Activated CD4-positive, alpha-beta T cell treated with anti-CD3 and anti-CD28 coated beads, Interleukin-2, amount 50 U/mL, for 16 hours (primary cell): ENCODE measurements around the gene SREK1IP1.
"Not testable (repeated sequence)": the region's sequence is repeated elsewhere in the genome, so short reads cannot be mapped to it uniquely, and the experiment has no call there.

Experiments used
- DNase-seq: peaks from one replicate; pipeline ENCODE4 v3.0.0-alpha.2; 2020

The SREK1IP1 gene

GRCh38 chr5:64763948-64764503 lies 4.5 kb downstream of the SREK1IP1 start:
- no peak for DNase-seq

DNA sequence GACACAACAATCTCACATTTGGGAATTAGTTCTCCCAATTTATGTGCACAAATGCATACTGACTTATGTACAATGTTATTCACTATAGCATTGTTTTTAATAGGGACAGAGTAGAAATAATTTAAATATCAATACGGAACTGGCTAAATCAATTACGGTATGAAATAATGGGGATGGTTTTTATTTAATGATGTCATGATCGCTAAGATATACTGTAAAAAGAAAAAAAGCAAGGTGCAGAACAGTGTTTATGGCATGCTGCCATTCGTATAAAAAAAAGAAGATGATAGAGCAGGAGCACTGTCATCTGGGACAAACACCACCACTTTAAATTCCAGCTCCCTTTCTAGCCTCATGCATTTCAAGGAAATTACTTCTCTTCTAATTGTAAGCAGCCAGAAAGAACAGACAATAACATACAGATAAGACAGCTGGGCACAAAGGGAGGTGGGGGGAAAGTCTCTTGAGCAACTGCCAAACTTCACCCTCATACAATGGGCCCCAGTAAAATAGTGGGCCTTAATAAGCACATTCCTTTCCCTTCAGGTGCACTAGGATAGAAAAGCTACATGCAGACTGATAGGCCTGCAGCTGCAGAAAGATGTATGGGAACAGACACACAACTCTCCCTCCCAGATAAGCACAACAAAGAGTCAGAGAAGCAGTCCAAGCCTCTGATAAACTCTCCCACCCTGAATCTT lies 8.4 kb downstream of the SREK1IP1 start:
- DNase-seq, result no peak

GRCh38 chr5:64758901-64759300 lies 9.6 kb downstream of the SREK1IP1 start:
- no peak for DNase-seq

GRCh38 chr5:64754066-64754465 lies 14.4 kb downstream of the SREK1IP1 start:
- DNase-seq, result no peak

DNA sequence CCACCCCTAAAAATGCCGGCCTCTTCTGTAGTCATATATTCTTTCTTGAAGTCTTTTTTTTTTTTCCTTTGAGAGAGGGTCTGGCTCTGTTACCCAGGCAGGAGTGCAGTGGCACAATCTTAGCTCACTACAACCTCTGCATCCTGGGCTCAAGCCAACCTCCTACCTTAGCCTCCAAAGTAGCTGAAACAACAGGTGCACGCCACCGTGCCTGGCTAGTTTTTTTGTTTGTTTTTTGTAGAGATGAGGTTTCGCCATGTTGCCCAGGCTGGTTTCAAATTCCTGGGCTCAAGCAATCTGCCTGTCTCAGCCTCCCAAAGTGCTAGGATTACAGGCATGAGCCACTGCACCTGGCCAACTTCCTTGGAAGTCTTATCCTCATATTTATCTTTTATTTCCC lies 19.1 kb downstream of the SREK1IP1 start:
- DNase-seq, result no peak

DNA sequence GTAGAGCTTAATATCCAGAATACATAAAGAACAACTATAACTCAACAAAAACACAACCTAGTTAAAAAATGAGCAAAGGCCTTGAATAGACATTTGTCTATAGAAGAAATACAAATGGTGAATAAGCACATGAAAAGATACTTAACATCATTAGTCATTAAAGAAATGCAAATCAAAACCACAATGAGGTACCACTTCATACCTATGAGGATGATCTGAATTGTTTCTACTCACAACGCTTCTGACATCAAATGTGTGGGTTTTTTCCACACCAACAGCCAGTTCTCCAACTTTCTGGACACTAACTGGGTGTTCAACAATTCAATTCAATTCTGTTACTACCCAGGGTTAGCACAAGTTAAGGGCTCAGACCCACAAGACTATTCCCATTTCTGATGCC lies 22.0 kb downstream of the SREK1IP1 start:
- no peak for DNase-seq

DNA sequence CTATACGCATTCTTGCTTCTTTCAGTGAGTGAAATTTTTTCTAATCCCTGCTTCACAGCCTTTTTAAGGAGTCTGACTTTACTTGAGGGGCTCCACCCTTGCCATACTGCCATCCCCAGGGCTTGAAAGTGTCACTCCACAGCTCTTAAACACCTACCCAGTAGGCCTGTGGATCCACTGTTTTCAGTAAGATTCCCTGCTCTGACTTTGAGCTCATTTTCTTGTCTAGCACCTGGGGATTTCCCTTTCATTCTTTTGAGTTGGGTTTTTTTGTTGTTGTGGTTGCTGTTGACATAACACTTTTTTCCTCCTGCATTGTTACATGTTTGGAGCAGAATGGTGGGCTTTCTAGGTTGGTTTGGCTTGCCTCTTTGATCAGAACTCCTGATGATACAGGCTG lies 23.6 kb downstream of the SREK1IP1 start:
- DNase-seq, result no peak

DNA sequence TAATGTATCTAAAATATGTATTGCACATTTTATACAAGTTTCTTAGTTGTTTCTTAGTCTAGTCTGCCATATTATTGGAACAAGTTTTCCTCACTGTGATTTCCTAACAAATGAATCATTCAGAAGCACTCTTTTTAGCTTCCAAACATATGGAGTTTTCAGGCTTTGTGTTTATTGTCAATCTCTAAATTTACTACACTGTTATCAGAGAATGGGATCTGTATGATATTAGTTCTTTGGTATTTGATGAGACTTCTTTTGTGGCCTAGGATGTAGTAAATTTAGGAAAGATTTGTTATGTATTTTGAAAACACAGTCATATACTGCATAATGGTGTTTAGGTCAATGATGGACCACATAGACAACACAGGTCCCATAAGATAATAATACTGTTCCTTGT lies 25.7 kb downstream of the SREK1IP1 start:
- DNase-seq, result no peak

DNA sequence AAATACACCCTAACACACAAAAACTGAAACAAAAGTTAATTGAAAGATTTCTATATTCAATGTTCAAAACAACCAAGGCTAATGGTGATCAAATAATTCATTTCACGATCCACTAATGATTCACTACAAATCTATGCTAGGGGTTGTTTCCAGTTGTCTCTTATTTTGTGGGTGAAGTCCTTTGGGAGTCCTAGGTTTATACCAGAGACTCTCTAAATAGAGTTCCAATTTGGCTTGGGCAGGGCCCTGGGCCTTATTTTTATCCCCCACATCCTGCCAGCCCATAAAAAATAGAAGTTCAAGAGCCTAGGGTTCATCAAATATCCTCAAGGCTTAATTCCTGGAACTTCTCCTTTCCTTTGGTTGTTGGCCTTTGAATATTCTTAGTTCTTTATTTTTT lies 26.1 kb downstream of the SREK1IP1 start:
- DNase-seq, result no peak

DNA sequence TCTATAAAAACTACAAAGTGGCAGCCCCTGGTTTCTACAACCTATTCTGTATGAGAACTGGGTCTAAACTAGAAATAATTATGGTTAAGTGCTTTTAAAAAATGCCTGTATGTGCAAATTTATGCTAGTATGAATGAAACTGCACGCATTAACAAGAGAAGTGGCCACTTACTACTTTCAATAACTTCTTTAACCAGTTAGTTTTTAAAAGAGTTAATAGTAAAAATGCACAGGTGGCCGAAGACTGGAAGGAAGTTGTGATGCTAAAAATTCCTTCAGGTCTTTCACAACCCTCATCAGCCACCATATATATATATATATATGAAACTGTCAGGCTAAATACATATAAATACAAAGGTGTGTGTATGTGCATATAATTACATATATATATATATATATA lies 41.3 kb downstream of the SREK1IP1 start:
- no peak for DNase-seq

- no peak for DNase-seq
Measured at GRCh38 chr5:64722588-64722987, 45.9 kb downstream of the SREK1IP1 start.

GRCh38 chr5:64714495-64714894 lies 54.0 kb downstream of the SREK1IP1 start:
- not testable (repeated sequence) for DNase-seq

DNA sequence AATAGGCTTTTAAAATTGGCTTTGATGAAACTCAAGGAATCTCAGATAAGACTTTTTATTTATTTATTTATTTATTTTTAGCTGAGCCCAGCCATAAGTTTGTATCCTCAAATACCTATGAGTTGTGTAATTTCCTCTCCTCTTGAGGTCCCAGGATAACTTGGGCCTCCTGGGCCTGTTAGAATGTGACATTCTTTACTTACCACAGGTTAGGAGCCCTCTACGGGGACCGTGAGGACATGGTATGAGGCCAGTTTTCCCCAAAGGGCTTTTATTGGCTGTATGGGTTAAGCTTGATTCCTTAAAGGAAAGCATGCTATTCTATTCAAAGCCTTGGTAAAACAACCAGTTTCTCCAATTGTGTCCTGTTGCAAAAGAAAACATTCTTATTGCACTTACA lies 61.3 kb downstream of the SREK1IP1 start:
- no peak for DNase-seq

DNA sequence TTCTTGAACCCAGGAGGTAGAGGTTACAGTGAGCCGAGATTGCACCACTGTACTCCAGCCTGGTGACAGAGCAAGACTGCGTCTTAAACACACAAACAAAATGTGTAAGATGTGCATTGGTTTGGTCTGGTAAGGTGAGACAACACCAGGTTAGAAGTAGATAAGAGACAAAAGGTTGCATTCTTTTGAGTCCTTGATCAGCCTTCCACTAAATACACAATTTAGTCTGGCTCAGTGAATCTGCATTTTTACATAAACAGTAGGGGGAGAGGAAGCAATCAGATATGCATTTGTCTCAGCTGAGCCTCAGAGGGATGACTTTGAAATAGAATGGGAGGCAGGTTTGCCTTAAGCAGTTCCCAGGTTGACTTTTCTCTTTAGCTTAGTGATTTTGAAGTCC lies 62.4 kb downstream of the SREK1IP1 start:
- not testable (repeated sequence) for DNase-seq

- no peak for DNase-seq
Measured at GRCh38 chr5:64700765-64701164, 67.7 kb downstream of the SREK1IP1 start.

DNA sequence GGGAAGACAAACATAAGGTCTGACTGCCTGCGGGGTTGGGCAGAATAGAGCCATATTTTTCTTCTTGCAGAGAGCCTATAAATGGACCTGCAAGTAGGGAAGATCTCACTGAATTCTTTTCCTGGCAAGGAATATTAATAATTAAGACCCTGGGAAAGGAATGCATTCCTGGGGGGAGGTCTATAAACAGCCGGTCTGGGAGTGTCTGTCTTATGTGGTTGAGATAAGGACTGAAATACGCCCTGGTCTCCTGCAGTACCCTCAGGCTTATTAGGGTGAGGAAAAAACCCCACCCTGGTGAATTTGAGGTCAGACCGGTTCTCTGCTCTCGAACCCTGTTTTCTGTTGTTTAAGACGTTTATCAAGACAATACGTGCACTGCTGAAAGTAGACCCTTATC lies 72.1 kb downstream of the SREK1IP1 start:
- not testable (repeated sequence) for DNase-seq

- no peak for DNase-seq
Measured at GRCh38 chr5:64693636-64694035, 74.9 kb downstream of the SREK1IP1 start.

DNA sequence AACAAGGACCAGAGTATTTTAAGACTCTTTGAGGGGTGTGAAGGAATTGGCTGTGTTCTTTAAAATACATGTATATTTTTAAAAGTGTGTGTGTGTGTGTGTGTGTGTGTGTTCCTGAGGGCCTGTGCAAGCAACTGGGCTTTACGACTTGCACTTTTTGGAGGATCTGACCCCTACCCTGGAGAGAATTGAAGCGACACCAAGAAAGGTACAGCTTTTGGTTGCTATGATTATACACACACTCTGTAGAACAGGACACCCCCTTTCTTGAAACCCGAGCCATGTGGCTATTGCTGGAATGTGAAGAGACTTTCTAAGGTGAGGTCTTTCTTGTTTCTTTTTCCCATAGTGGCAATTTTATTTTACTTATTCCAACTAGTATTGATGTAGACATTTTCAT lies 77.2 kb downstream of the SREK1IP1 start:
- DNase-seq, result no peak

DNA sequence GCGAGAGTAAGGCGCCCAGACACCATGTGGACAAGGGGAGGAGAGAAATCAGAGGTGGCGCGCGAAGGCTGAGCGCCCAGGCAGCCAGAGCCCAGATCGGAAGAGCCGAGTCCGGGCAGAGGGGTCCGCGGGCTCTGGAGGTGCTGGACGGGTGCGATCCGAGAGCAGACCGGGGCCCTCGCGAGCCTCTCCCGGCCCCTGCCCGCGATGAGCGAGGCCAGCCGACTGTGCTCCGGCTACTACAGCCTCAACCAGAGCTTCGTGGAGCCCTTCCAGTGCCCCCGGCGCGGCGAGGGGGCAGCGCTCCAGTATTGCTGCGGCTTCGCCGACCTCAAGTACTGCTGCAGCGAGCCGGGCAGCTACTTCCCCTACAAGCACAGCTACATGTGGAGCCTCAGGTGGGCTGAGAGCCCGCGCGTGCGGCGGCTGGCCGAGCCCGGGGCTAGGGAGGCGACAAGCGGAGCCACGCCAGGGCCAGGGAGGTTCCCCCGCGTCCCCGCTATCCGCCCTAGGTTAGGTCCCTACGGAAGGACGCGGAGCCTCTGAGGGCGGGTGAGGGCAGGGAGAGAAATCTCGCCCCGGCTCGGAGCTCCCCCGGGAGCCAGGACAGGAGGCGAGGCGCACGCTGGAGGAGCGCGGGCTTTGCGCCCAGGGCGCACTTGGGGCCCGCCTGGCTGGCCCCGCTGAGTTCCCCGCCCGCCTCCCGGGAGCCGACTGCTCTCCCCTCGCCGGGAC lies 77.9 kb downstream of the SREK1IP1 start, which contains the start of gene SHISAL2B:
SHISAL2B (plus strand) TSS at position 87 of the 735 bp plus-strand sequence; CDS start at position 208, 121 bp downstream.
- no peak for DNase-seq

GRCh38 chr5:64690104-64690416 lies 78.4 kb downstream of the SREK1IP1 start:
- no peak for DNase-seq

DNA sequence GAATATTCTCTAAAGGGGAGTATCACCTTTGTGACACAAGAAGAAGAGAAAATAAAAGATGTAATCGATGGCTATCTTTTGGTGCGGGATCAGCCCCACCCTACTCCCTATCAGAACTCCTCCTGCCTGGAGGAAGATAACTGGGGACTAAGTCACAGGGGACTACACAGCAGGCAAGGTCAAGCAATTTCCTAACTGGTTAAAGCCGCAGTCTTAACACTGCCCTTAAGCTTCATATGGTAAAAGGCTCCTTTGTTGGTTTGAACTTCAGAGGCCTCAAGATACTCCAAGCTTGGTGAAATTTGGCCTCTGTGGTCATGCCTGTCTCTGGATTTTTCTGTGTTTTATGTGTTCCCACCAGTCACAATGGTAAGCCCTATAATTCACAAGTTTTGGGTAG lies 79.5 kb downstream of the SREK1IP1 start:
- DNase-seq, result no peak

DNA sequence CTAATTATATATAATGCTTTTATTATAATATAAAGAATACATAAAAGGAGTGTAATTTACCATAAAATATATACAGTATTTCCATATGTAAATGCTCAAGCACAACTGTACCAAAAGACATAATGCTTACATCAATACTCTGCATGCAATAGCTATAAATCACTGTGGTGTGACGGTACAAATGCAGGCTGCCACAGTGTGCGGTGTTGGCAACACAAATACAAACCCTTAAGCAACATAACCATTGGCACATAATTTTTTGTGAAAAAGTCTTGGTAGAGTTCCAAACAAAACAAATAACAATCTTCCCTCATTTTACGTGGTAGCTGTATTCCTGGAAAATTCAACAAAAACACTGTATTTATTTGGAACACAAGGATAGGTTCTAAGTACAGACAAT lies 80.1 kb downstream of the SREK1IP1 start:
- no peak for DNase-seq

- DNase-seq, result no peak
Measured at GRCh38 chr5:64685866-64686265, 82.6 kb downstream of the SREK1IP1 start.

- no peak for DNase-seq
Measured at GRCh38 chr5:64682608-64683007, 85.9 kb downstream of the SREK1IP1 start.
